SK-N-MC (cell line): ENCODE data around the gene MLST8.

Source experiments
- EZH2 ChIP-seq: fragments of 200-600 bp; sonication (generic); IDR thresholded peaks from one replicate; pipeline ENCODE4 v1.6.1; 2017; ENCODE audit warnings: antibody characterized with exemption
- POLR2AphosphoS5 ChIP-seq: IDR thresholded peaks from 2 replicates; pipeline ENCODE4 v1.6.1; 2012; ENCODE audit warnings: mild to moderate bottlenecking, low read depth, low read length, borderline replicate concordance

GRCh38 chr16:2213817-2214718 lies 8.8 kb downstream of the MLST8 start:
- TF ChIP-seq POLR2AphosphoS5 (no peak), EZH2 (no peak)
